Testis (tissue), 2 donors: ENCODE results near the gene TENT5A.

Source experiments
- CTCF ChIP-seq, 3 experiments: fragments of 450-650 bp in 2 of 3; fragments of 200-600 bp in 1 of 3; sonication (generic) in 1 of 3; IDR thresholded peaks; one replicate each; pipeline ENCODE4 v1.5.1; 2016 to 2019; ENCODE audit warnings: antibody characterized with exemption in 3 of 3, mild to moderate bottlenecking in 2 of 3, moderate library complexity in 1 of 3
- POLR2A ChIP-seq: fragments of 450-650 bp; IDR thresholded peaks from one replicate; pipeline ENCODE4 v1.6.1; 2017; ENCODE audit warnings: antibody characterized with exemption, mild to moderate bottlenecking, moderate library complexity

- no peak for TF ChIP-seq POLR2A
- TF ChIP-seq CTCF (IDR thresholded peaks at IDR 0.05): no peak
These were observed 3.1 kb upstream of the TENT5A start for GRCh38 chr6:81755551-81755950.
